ENCODE results near the gene TEX55.

DNA sequence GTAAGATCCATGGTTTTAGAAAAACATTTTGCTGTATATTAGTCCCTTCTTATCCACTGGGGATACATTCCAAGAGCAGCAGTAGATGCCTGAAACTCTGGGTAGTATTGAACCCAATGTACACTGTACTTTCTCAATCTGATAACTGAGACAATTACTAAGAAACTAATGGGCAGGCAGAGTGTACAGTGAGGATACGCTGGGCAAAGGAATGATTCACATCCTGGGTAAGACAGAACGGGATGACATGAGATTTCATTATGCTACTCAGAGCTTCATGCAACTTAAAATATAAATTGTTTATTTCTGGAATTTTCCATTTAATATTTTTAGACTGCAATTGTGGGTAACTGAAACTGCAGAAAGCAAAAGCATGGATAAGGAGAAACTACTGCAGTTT, 46.2 kb upstream of the TEX55 start:
- TF ChIP-seq, protein P1, sequence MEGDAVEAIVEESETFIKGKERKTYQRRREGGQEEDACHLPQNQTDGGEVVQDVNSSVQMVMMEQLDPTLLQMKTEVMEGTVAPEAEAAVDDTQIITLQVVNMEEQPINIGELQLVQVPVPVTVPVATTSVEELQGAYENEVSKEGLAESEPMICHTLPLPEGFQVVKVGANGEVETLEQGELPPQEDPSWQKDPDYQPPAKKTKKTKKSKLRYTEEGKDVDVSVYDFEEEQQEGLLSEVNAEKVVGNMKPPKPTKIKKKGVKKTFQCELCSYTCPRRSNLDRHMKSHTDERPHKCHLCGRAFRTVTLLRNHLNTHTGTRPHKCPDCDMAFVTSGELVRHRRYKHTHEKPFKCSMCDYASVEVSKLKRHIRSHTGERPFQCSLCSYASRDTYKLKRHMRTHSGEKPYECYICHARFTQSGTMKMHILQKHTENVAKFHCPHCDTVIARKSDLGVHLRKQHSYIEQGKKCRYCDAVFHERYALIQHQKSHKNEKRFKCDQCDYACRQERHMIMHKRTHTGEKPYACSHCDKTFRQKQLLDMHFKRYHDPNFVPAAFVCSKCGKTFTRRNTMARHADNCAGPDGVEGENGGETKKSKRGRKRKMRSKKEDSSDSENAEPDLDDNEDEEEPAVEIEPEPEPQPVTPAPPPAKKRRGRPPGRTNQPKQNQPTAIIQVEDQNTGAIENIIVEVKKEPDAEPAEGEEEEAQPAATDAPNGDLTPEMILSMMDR (IDR thresholded peaks at IDR 0.05) = no peak
- TF ChIP-seq POLR2AphosphoS5 (IDR thresholded peaks at IDR 0.05) (no peak), POLR2A (IDR thresholded peaks at IDR 0.05) (no peak)
